Spleen (tissue), 7 donors: Measurements from ENCODE around the gene DGUOK.

Experiments used
- CTCF ChIP-seq, 11 experiments: fragments of 200-600 bp in 7 of 11; fragments of 450-650 bp in 4 of 11; sonication (generic) in 4 of 11; IDR thresholded peaks in 8 of 11; conservative IDR thresholded peaks in 3 of 11; 1 replicate in 7 of 11; 2 replicates in 4 of 11; pipeline versions ENCODE4 v1.4.0 to v1.8.0; 2016 to 2021; ENCODE audit warnings: antibody characterized with exemption in 11 of 11, inconsistent platforms in 4 of 11, mild to moderate bottlenecking in 1 of 11
- POLR2A ChIP-seq, 3 donors: fragments of 450-650 bp; IDR thresholded peaks; one replicate each; pipeline ENCODE4 v1.5.1; 2017; ENCODE audit warnings: antibody characterized with exemption in 3 of 3, mild to moderate bottlenecking in 1 of 3
- donor health status: DM: no; HTN: no; CAD: no; lungs with moderate emphysema.
- donor health status: DM: no; HTN: no; CAD: no.
- donor health status: DM: no; HTN: no; CAD: no.

- no peak for TF ChIP-seq CTCF (IDR thresholded peaks at IDR 0.05 in 8 of 11, conservative IDR thresholded peaks at IDR 0.05 in 3 of 11)
- TF ChIP-seq POLR2A (IDR thresholded peaks at IDR 0.05): no peak
These were observed 79.8 kb downstream of the DGUOK start for GRCh38 chr2:74006459-74006858.
